IPS-20b (cell line): ENCODE measurements around the gene TEX53.

Experiments
- H3K27ac ChIP-seq: one replicate; pipeline ENCODE4 v1.5.1; 2013; ENCODE audit warnings: low read length
- H3K27me3 ChIP-seq: 2 replicates; pipeline ENCODE4 v1.6.1; 2013; ENCODE audit warnings: mild to moderate bottlenecking, low read length, inconsistent platforms; ENCODE audit not compliant: insufficient read depth
- H3K36me3 ChIP-seq: 2 replicates; pipeline ENCODE4 v1.6.1; 2013; ENCODE audit warnings: low read depth, mild to moderate bottlenecking, inconsistent platforms, low read length, moderate library complexity; ENCODE audit not compliant: insufficient read depth
- H3K4me1 ChIP-seq: 2 replicates; pipeline ENCODE4 v1.6.1; 2013; ENCODE audit warnings: mild to moderate bottlenecking, control low read depth, inconsistent platforms, low read length, moderate library complexity; ENCODE audit not compliant: insufficient read depth
- H3K4me3 ChIP-seq: 2 replicates; pipeline ENCODE4 v1.5.1; 2013; ENCODE audit warnings: mild to moderate bottlenecking, low read length, inconsistent platforms
- H3K9ac ChIP-seq: 2 replicates; pipeline ENCODE4 v1.6.1; 2013; ENCODE audit warnings: low read depth, mild to moderate bottlenecking, inconsistent platforms, low read length, moderate library complexity
- H3K9me3 ChIP-seq: 2 replicates; pipeline ENCODE4 v1.6.1; 2013; ENCODE audit warnings: mild to moderate bottlenecking, low read depth, low read length, inconsistent platforms; ENCODE audit not compliant: insufficient read depth

TEX53 gene

DNA sequence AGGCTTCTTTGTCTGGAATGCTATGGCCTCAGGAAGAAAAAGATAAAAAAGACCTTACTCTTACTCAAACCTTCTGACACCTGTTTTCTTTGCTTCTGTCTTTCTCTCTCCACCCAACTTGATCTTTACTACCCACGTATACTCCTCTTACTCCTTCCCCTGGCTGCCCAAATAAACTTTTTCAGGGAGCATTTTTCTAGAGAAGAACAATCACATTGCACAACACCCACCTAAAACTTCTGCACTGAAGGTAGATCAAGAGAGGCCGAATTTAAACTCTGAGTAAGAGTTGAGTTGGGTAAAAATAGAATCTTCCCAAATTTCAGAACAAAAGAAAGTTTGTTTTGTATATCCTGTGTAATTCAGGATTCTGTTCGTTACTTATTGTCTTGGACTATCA, 20.5 kb upstream of the TEX53 start:
- peaks cover 5% of the 10 kb centered on the region; the same call in 1 of the 2 replicates for H3K4me1 ChIP-seq
- H3K36me3 ChIP-seq, result no peaks in the 10 kb centered on the region
- no peak overlapping the region for H3K27ac ChIP-seq
- H3K9ac ChIP-seq, result no peak overlapping the region
- no peaks in the 10 kb centered on the region for H3K9me3 ChIP-seq
- no peaks in the 10 kb centered on the region for H3K27me3 ChIP-seq
- H3K4me3 ChIP-seq, result no peak overlapping the region

DNA sequence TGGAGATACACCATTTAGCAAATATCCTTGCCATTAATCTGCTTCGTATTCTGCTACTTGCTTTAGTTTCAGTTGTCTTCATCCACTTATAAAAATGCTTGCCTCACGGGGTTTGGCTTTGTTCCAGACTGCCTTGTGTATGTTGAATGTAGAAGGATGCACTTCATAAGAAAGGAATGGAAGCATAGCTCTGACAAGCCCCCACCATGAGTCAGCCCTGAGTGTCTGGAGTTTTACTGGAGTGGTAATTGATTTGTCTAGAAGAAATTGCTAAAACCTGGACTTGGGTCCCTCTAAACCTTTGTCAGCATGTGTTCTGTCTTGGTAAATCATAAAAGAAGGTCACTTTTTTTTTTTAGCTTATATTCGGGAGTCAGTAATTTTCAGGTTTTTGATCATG, 19.8 kb upstream of the TEX53 start:
- H3K9me3 ChIP-seq, result no peaks in the 10 kb centered on the region
- H3K4me1 ChIP-seq, result peaks cover 5% of the 10 kb centered on the region; the same call in 1 of the 2 replicates
- no peaks in the 10 kb centered on the region for H3K36me3 ChIP-seq
- no peak overlapping the region for H3K9ac ChIP-seq
- H3K4me3 ChIP-seq, result no peak overlapping the region
- H3K27ac ChIP-seq, result no peak overlapping the region
- H3K27me3 ChIP-seq, result no peaks in the 10 kb centered on the region

DNA sequence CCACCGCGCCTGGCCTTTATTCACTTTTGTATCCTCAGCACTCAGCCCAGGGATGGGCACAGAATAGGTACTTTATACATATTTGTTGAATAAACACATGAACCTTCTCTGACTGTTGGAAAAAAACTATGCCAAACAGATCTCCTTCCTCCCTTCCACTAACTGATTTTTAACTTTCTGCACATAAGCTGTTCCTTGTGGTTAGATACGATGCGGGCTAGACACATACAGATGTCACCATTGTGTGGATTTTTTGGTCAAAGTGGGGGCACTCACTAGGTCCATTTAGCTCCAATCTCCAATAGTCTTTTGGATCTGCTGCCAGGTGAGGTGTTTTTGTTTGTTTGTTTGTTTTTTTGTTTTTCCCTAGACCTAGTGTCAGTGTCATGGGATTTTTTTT, 19.3 kb upstream of the TEX53 start:
- Histone ChIP-seq H3K4me1 (peaks cover 5% of the 10 kb centered on the region; the same call in 1 of the 2 replicates), H3K36me3 (no peaks in the 10 kb centered on the region), H3K9ac (no peak overlapping the region), H3K27ac (no peak overlapping the region), H3K4me3 (no peak overlapping the region), H3K27me3 (no peaks in the 10 kb centered on the region), H3K9me3 (no peaks in the 10 kb centered on the region; the same call in 1 of the 2 replicates)

DNA sequence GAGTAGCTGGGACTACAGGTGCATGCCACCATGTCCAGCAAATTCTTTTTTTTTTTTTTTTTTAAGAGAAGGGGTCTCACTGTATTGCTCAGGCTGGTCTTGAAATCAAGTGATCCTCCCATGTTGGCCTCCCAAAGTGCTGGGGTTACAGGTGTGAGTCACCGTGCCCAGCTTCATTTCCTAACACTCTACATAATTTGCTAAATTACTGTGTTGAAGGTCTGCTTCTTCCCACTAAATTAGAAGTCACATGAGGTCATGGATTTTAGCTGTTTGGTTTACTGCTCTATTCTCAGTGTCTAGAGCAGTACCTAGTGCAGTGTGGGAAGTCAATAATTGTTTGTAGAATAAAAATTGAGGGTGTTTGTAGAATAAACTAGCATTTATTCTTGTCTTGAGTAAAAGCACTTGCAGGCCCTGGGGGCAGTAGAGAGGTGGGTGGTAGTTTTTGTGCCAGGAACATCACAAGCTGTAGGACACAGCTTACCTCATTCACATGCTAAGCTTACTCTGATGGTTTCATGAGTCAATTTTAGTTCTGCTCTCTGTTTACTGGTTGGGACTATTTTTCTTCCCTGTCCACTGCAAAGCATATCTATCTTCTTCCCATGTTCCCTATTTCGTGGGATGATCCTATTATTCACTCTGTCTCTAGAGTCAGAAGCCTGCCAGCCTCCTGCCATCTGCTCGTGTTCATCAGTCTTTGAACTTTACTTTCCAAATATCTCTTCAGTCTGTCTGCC, 17.4 kb upstream of the TEX53 start:
- H3K27me3 ChIP-seq, result no peaks in the 10 kb centered on the region
- H3K27ac ChIP-seq, result no peak overlapping the region
- no peak overlapping the region for H3K4me3 ChIP-seq
- no peaks in the 10 kb centered on the region for H3K36me3 ChIP-seq
- H3K4me1 ChIP-seq, result peaks cover 5% of the 10 kb centered on the region; the same call in 1 of the 2 replicates
- H3K9me3 ChIP-seq, result no peaks in the 10 kb centered on the region; the same call in 1 of the 2 replicates
- no peak overlapping the region for H3K9ac ChIP-seq

- Histone ChIP-seq H3K9me3 (no peaks in the 10 kb centered on the region; the same call in 1 of the 2 replicates), H3K27me3 (no peaks in the 10 kb centered on the region), H3K4me3 (no peak overlapping the region), H3K36me3 (no peaks in the 10 kb centered on the region), H3K4me1 (peaks cover 5% of the 10 kb centered on the region; the same call in 1 of the 2 replicates), H3K9ac (no peak overlapping the region), H3K27ac (no peak overlapping the region)
Observed at GRCh38 chr9:114674076-114674797, 16.6 kb upstream of the TEX53 start.

DNA sequence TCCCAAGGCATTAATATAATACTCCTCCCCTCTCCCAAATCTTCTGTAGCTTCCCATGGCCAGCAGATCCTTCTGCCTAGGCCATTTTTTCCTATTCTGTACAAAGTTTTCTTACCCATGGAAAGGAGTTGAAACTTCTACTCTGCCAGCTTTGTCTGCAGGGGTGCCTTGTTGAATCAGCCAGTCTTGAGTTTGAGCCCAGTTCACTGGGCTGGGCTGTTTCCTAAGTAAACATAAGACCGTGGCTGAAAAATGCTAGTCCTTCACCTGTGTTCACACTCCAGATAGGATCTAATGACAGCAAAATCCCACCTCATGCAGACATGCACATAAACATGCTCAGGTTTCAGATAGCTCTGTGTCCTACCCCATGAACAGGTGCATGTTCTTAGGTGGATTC, 14.0 kb upstream of the TEX53 start:
- Histone ChIP-seq H3K4me1 (peaks cover 5% of the 10 kb centered on the region; the same call in 1 of the 2 replicates), H3K27me3 (no peaks in the 10 kb centered on the region), H3K36me3 (no peaks in the 10 kb centered on the region), H3K9me3 (no peaks in the 10 kb centered on the region; the same call in 1 of the 2 replicates), H3K9ac (no peak overlapping the region), H3K4me3 (no peak overlapping the region), H3K27ac (no peak overlapping the region)

GRCh38 chr9:114669961-114670360, 12.4 kb upstream of the TEX53 start:
- H3K27me3 ChIP-seq, result no peaks in the 10 kb centered on the region
- H3K4me1 ChIP-seq, result peaks cover 5% of the 10 kb centered on the region; the same call in 1 of the 2 replicates
- no peak overlapping the region for H3K4me3 ChIP-seq
- no peak overlapping the region for H3K27ac ChIP-seq
- H3K9me3 ChIP-seq, result no peaks in the 10 kb centered on the region; the same call in 1 of the 2 replicates
- H3K36me3 ChIP-seq, result no peaks in the 10 kb centered on the region
- no peak overlapping the region for H3K9ac ChIP-seq

DNA sequence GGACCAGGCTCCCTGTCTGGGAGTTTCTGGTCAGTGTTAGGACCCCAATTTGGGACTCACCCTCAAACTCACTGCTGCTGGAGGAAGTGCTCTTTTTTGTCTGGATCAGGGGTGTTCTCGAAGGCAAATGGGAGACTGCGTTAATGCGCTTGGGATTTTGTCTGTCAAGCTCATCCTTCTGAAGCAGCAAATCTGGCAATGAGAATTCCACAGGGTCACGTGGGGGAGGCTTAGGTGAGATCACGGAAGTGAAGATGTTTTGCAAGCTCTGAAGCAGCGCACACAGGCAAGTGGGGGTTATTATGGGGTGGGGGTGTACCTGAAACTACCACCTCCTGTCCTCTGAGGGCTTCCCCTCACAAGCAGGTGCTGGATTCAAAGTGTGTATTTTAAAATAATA, 10.5 kb upstream of the TEX53 start:
- Histone ChIP-seq H3K9ac (no peak overlapping the region), H3K4me3 (no peak overlapping the region), H3K36me3 (no peaks in the 10 kb centered on the region), H3K4me1 (no peaks in the 10 kb centered on the region), H3K27me3 (no peaks in the 10 kb centered on the region), H3K9me3 (no peaks in the 10 kb centered on the region; the same call in 1 of the 2 replicates), H3K27ac (no peak overlapping the region)

GRCh38 chr9:114666851-114667250, 9.2 kb upstream of the TEX53 start:
- no peak overlapping the region for H3K27ac ChIP-seq
- H3K36me3 ChIP-seq, result no peaks in the 10 kb centered on the region
- peaks cover 9% of the 10 kb centered on the region; the same call in 1 of the 2 replicates for H3K4me1 ChIP-seq
- H3K9ac ChIP-seq, result no peak overlapping the region
- no peak overlapping the region for H3K4me3 ChIP-seq
- no peaks in the 10 kb centered on the region; the same call in 1 of the 2 replicates for H3K9me3 ChIP-seq
- no peaks in the 10 kb centered on the region for H3K27me3 ChIP-seq

DNA sequence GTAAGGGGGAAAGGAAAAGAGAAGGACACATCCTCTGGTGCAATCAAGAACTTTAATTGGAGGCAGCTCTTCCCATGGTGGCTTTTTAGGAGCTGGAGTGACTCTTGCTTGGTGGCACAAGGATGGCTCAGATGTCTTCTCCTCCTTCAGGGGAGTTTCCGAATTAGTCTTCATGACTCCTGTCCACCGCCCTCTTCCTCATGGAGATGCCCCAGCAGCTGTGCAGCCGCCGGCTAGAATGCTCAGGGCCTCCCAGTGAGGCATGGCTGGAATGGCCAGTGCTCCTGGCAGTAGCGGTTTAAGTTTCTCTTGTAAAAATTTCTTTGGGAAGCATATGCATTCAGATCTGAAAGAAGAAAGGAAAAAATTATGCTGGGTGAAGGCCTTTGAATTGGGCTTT, 8.8 kb upstream of the TEX53 start:
- Histone ChIP-seq H3K36me3 (no peaks in the 10 kb centered on the region), H3K9ac (no peak overlapping the region), H3K4me1 (peaks cover 9% of the 10 kb centered on the region; the same call in 1 of the 2 replicates), H3K9me3 (no peaks in the 10 kb centered on the region), H3K4me3 (no peak overlapping the region), H3K27me3 (no peaks in the 10 kb centered on the region), H3K27ac (no peak overlapping the region)

DNA sequence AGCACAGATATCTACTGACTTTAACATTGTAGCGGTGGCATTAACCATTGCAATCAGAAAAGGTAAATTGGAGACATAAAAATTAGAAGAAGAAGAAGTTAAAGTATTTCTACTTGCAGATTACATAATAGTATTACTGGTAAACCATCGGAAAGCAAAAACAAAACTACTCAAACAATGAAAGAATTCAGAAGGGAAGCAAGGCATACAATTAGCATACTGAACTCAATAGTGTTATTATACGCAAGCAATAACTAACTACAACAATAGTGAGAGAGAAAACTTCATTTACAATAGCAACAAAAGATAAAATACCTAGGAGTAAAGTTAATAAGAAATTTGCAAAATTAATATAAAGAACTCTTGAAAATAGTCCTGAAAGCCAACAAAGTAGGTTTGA, 6.6 kb upstream of the TEX53 start:
- Histone ChIP-seq H3K9me3 (no peaks in the 10 kb centered on the region), H3K27ac (no peak overlapping the region), H3K4me3 (no peak overlapping the region), H3K36me3 (no peaks in the 10 kb centered on the region), H3K4me1 (peaks cover 9% of the 10 kb centered on the region; the same call in 1 of the 2 replicates), H3K9ac (no peak overlapping the region), H3K27me3 (no peaks in the 10 kb centered on the region)
